ENCODE results near the gene DSG3. TPM values are rescaled to one million over a fixed set of nuclear protein-coding genes. Genes with fewer than 3 reads are reported as not detected.

Gene DSG3
- total and polyA plus RNA-seq, 4 donors: 0.03 to 0.09 TPM; not detected in 2

DNA sequence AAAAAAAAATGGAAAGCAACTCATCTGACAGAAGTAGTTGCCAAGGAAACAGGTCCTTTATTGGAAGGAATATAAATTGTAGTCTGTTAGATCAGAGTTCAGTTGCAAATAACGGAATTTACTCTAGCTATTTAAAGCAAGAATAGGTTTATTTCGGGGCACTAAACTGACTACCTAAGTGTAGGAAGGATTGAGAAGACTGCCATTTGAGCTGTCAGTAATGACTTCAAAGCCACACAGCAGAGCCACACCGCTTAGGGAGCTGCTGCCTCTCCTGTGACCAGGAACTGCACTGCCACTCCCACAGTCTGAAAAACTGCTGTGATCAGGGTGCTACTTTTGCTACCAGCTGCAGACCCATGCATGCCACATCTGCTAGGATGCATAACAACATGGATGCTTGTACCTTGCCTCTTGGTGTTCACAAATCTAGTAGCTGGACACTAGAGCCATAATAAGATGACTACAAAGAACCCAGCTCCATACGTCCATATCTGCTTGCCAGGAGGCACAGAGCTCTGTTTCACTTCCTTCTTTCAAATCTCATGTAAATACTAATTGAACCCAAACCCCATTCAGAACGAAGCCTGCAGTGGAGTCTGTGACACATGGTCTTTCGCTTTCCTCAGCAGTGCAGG lies 52.6 kb downstream of the DSG3 start:
- TF ChIP-seq CTCF (IDR thresholded peaks at IDR 0.05; ENCODE audit: control extremely low read depth, extremely low read depth): no peak
- 66 to 70% methylated on average over 6 of the region's 6 CpGs for WGBS, 2 donors
- Histone ChIP-seq H3K36me3 (ENCODE audit: control insufficient read depth in 4 of 4, insufficient read depth in 4 of 4, low read length in 4 of 4) (no peaks in the 10 kb centered on the region), H3K4me3 (no peak overlapping the region), H3K27ac (ENCODE audit: low read depth in 1 of 2, low read length in 1 of 2) (no peak overlapping the region), H3K27me3 (ENCODE audit: control insufficient read depth in 3 of 3, insufficient read depth in 3 of 3, low read length in 2 of 3) (no peaks in the 10 kb centered on the region), H3K9me3 (ENCODE audit: control insufficient read depth in 4 of 4, insufficient read depth in 3 of 4, low read length in 3 of 4) (peaks cover 0 to 2% (median 0%) of the 10 kb centered on the region in 4 donors), H3K9ac (ENCODE audit: insufficient read depth in 1 of 2, low read length in 2 of 2) (no peak overlapping the region), H3K4me1 (ENCODE audit: control insufficient read depth in 5 of 5, insufficient read depth in 5 of 5, low read length in 5 of 5) (peaks cover 0 to 6% (median 4%) of the 10 kb centered on the region in 5 donors)
- ATAC-seq (ENCODE audit: insufficient read depth, low FRiP score) (no peak), DNase-seq (no peak)

DNA sequence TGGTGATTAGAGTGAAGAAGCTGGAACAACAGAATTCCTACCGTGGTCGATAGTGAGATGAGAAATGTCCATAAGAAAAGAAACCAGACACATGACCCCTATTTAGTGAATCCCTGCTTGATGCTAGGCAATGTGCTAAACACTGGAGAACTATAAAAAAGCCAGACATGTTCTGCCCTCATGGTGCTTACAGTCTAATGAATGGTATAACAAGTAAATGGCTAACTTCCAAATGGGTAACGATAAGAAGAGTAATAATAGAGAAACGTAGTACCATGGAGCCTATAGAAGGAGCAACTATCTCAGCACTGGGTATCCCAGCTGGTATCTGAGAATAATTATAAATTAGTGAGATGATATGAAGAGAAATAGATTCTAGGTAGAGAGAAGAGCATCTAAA lies 55.5 kb downstream of the DSG3 start:
- Histone ChIP-seq H3K27me3 (ENCODE audit: control insufficient read depth in 3 of 3, insufficient read depth in 3 of 3, low read length in 2 of 3) (no peaks in the 10 kb centered on the region), H3K4me1 (ENCODE audit: control insufficient read depth in 5 of 5, insufficient read depth in 5 of 5, low read length in 5 of 5) (peaks cover 0 to 6% (median 4%) of the 10 kb centered on the region in 5 donors), H3K9me3 (ENCODE audit: control insufficient read depth in 4 of 4, insufficient read depth in 3 of 4, low read length in 3 of 4) (peaks cover 0 to 2% (median 0%) of the 10 kb centered on the region in 4 donors), H3K4me3 (no peak overlapping the region), H3K9ac (ENCODE audit: insufficient read depth in 1 of 2, low read length in 2 of 2) (no peak overlapping the region), H3K27ac (ENCODE audit: low read depth in 1 of 2, low read length in 1 of 2) (no peak overlapping the region), H3K36me3 (ENCODE audit: control insufficient read depth in 4 of 4, insufficient read depth in 4 of 4, low read length in 4 of 4) (no peaks in the 10 kb centered on the region)
- DNase-seq (no peak), ATAC-seq (ENCODE audit: insufficient read depth, low FRiP score) (no peak)
- no peak for TF ChIP-seq CTCF (IDR thresholded peaks at IDR 0.05; ENCODE audit: control extremely low read depth, extremely low read depth)
- WGBS, 2 donors: 96 to 98% methylated on average over 4 of the region's 4 CpGs

DNA sequence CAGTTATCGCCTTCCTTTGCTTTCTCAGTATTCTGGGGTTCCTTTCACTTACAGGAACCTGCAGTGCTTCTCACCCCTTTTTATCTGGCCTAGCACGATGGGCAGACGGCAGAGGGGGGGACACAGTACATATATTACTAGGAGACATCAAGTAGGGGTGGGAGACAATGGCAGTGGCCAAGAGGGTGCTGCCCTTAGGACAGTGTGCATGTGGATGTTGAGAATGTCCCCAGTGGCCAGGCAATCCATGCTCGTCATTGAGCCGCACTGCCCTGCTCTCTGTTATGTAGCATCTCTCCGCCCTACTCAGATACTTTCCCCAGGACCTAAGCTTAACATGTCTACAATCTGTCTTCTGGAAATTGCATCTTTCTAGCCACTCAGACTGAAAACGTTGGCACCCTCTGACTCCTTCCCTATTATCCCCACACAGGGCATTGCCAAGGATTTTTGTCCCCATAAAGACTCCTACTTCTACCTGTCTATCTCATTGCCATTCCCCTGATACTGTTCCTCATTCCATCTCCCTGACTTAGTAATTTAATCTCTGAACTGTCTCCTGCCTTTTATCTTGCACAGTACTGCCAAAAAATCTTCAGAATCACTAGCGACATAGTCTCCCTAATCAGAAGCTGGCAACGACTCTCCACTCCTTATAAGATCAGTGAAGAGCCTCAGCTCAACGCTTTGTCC lies 57.1 kb downstream of the DSG3 start:
- Histone ChIP-seq H3K36me3 (ENCODE audit: control insufficient read depth in 4 of 4, insufficient read depth in 4 of 4, low read length in 4 of 4) (no peaks in the 10 kb centered on the region), H3K4me1 (ENCODE audit: control insufficient read depth in 5 of 5, insufficient read depth in 5 of 5, low read length in 5 of 5) (peaks cover 0 to 2% (median 1%) of the 10 kb centered on the region in 5 donors), H3K9ac (ENCODE audit: insufficient read depth in 1 of 2, low read length in 2 of 2) (no peak overlapping the region), H3K4me3 (no peak overlapping the region), H3K27ac (ENCODE audit: low read depth in 1 of 2, low read length in 1 of 2) (no peak overlapping the region), H3K27me3 (ENCODE audit: control insufficient read depth in 3 of 3, insufficient read depth in 3 of 3, low read length in 2 of 3) (no peaks in the 10 kb centered on the region), H3K9me3 (ENCODE audit: control insufficient read depth in 4 of 4, insufficient read depth in 3 of 4, low read length in 3 of 4) (peaks cover 0 to 2% (median 0%) of the 10 kb centered on the region in 4 donors)
- WGBS, 2 donors: 66 to 71% methylated on average over 10 of the region's 10 CpGs
- ATAC-seq (ENCODE audit: insufficient read depth, low FRiP score): no peak
- no peak for TF ChIP-seq CTCF (IDR thresholded peaks at IDR 0.05; ENCODE audit: control extremely low read depth, extremely low read depth)
- no peak for DNase-seq
